H9 (cell line): ENCODE measurements around the gene KCNV2. TPM values are rescaled to one million over a fixed set of nuclear protein-coding genes. Genes with fewer than 3 reads are reported as not detected.
A peak's percentile ranks its signal among the peaks of the same experiment; 100 is the strongest.

ENCODE experiments used
- DNase-seq: peaks from one replicate; pipeline ENCODE4 v3.0.0-alpha.2; 2017
- H2AFZ ChIP-seq: one replicate; pipeline ENCODE4 v1.6.1; 2013; ENCODE audit warnings: mild to moderate bottlenecking, low read length, control low read depth, moderate library complexity
- H2AK5ac ChIP-seq: 2 replicates; pipeline ENCODE4 v1.6.1; 2013; ENCODE audit warnings: low read length, control low read depth, mixed read lengths; ENCODE audit not compliant: insufficient read length
- H2BK120ac ChIP-seq: one replicate; pipeline ENCODE4 v1.6.1; 2013; ENCODE audit warnings: low read depth, mild to moderate bottlenecking, low read length, control low read depth, inconsistent platforms; ENCODE audit not compliant: poor library complexity, severe bottlenecking
- H2BK12ac ChIP-seq: 2 replicates; pipeline ENCODE4 v1.6.1; 2013; ENCODE audit warnings: low read length, control low read depth, mixed read lengths, low read depth; ENCODE audit not compliant: insufficient read length
- H2BK15ac ChIP-seq: 2 replicates; pipeline ENCODE4 v1.6.1; 2013; ENCODE audit warnings: low read depth, low read length, control low read depth
- H2BK20ac ChIP-seq: one replicate; pipeline ENCODE4 v1.6.1; 2013; ENCODE audit warnings: low read depth, mild to moderate bottlenecking, low read length, control low read depth, inconsistent platforms; ENCODE audit not compliant: poor library complexity, severe bottlenecking
- H2BK5ac ChIP-seq: 2 replicates; pipeline ENCODE4 v1.6.1; 2013; ENCODE audit warnings: low read length, control low read depth, mixed read lengths; ENCODE audit not compliant: insufficient read length
- H3K14ac ChIP-seq: 2 replicates; pipeline ENCODE4 v1.6.1; 2013; ENCODE audit warnings: low read length, control low read depth; ENCODE audit not compliant: insufficient read depth
- H3K18ac ChIP-seq: 2 replicates; pipeline ENCODE4 v1.6.1; 2013; ENCODE audit warnings: low read depth, mild to moderate bottlenecking, mixed read lengths, low read length, control low read depth; ENCODE audit not compliant: insufficient read length
- H3K23ac ChIP-seq: 2 replicates; pipeline ENCODE4 v1.6.1; 2013; ENCODE audit warnings: low read length, control low read depth, mixed read lengths, low read depth; ENCODE audit not compliant: insufficient read length
- H3K23me2 ChIP-seq: 2 replicates; pipeline ENCODE4 v1.6.1; 2013; ENCODE audit warnings: low read depth, mild to moderate bottlenecking, mixed read lengths, low read length, control low read depth; ENCODE audit not compliant: insufficient read length, poor library complexity, severe bottlenecking
- H3K27ac ChIP-seq: 2 replicates; pipeline ENCODE4 v1.5.1; 2013; ENCODE audit warnings: low read length, control low read depth, mixed read lengths, low read depth; ENCODE audit not compliant: insufficient read length
- H3K27me3 ChIP-seq: 2 replicates; pipeline ENCODE4 v1.6.1; 2013; ENCODE audit warnings: low read length, control low read depth, inconsistent platforms; ENCODE audit not compliant: insufficient read depth
- H3K4ac ChIP-seq: 2 replicates; pipeline ENCODE4 v1.6.1; 2013; ENCODE audit warnings: low read depth, mild to moderate bottlenecking, control low read depth, inconsistent platforms, low read length, moderate library complexity
- H3K4me1 ChIP-seq: 2 replicates; pipeline ENCODE4 v1.6.1; 2013; ENCODE audit warnings: low read length, control low read depth, inconsistent platforms; ENCODE audit not compliant: insufficient read depth
- H3K4me2 ChIP-seq: 2 replicates; pipeline ENCODE4 v1.6.1; 2013; ENCODE audit warnings: low read length, control low read depth, mixed read lengths; ENCODE audit not compliant: insufficient read length, insufficient read depth
- H3K56ac ChIP-seq: 2 replicates; pipeline ENCODE4 v1.6.1; 2013; ENCODE audit warnings: low read depth, mild to moderate bottlenecking, mixed read lengths, low read length, control low read depth; ENCODE audit not compliant: insufficient read length
- H3K79me1 ChIP-seq: 2 replicates; pipeline ENCODE4 v1.6.1; 2013; ENCODE audit warnings: low read depth, mild to moderate bottlenecking, moderate library complexity, low read length, control low read depth, inconsistent platforms; ENCODE audit not compliant: insufficient read depth, poor library complexity, severe bottlenecking
- H3K79me2 ChIP-seq: 2 replicates; pipeline ENCODE4 v1.6.1; 2013; ENCODE audit warnings: low read length, control low read depth, inconsistent platforms; ENCODE audit not compliant: insufficient read depth
- H3K9ac ChIP-seq: 2 replicates; pipeline ENCODE4 v1.6.1; 2013; ENCODE audit warnings: low read length, control low read depth, mixed read lengths; ENCODE audit not compliant: insufficient read length; ENCODE audit errors: extremely low read depth
- H3K9me3 ChIP-seq: one replicate; pipeline ENCODE4 v1.6.1; 2013; ENCODE audit warnings: low read depth, low read length, inconsistent platforms; ENCODE audit not compliant: control insufficient read depth
- H3T11ph ChIP-seq: one replicate; pipeline ENCODE4 v1.6.1; 2013; ENCODE audit warnings: mild to moderate bottlenecking, low read length, control low read depth, inconsistent platforms
- H4K20me1 ChIP-seq: one replicate; pipeline ENCODE4 v1.6.1; 2013; ENCODE audit not compliant: control insufficient read depth, insufficient read length, insufficient read depth
- H4K5ac ChIP-seq: 2 replicates; pipeline ENCODE4 v1.6.1; 2013; ENCODE audit warnings: low read depth, mild to moderate bottlenecking, mixed read lengths, low read length, control low read depth; ENCODE audit not compliant: insufficient read length
- H4K8ac ChIP-seq: replicated peaks from 2 replicates; pipeline ENCODE4 v1.6.1; 2013; ENCODE audit warnings: low read length, control low read depth, mixed read lengths, low read depth; ENCODE audit not compliant: insufficient read length
- H4K91ac ChIP-seq: 2 replicates; pipeline ENCODE4 v1.6.1; 2013; ENCODE audit warnings: low read depth, mild to moderate bottlenecking, moderate library complexity, mixed read lengths, low read length, control low read depth; ENCODE audit not compliant: insufficient read length
- H3K27ac Mint-ChIP-seq, 3 experiments: 2 replicates in 2 of 3; 3 replicates in 1 of 3; pipeline ENCODE4 v1.8.0; 2020 to 2021; ENCODE audit warnings: mixed read lengths in 3 of 3, mild to moderate bottlenecking in 1 of 3, moderate library complexity in 1 of 3
- H3K27me3 Mint-ChIP-seq: 2 replicates; pipeline ENCODE4 v1.8.0; 2021; ENCODE audit warnings: low read depth, mild to moderate bottlenecking, moderate library complexity, mixed read lengths
- H3K36me3 Mint-ChIP-seq, 3 experiments: 2 replicates in 2 of 3; 3 replicates in 1 of 3; pipeline ENCODE4 v1.8.0; 2020 to 2021; ENCODE audit warnings: low read depth in 3 of 3, mixed read lengths in 3 of 3; ENCODE audit not compliant: insufficient read depth in 1 of 3
- H3K4me1 Mint-ChIP-seq, 2 experiments: 2 replicates each; pipeline ENCODE4 v1.8.0; 2020; ENCODE audit warnings: mixed read lengths in 2 of 2
- H3K4me3 Mint-ChIP-seq, 2 experiments: 2 replicates in 1 of 2; 3 replicates in 1 of 2; pipeline ENCODE4 v1.8.0; 2020 to 2021; ENCODE audit warnings: mild to moderate bottlenecking in 2 of 2, mixed read lengths in 2 of 2, moderate library complexity in 1 of 2
- H3K9me3 Mint-ChIP-seq, 2 experiments: 2 replicates in 1 of 2; 3 replicates in 1 of 2; pipeline ENCODE4 v1.8.0; 2020; ENCODE audit warnings: mild to moderate bottlenecking in 2 of 2, mixed read lengths in 2 of 2, moderate library complexity in 1 of 2
- CTCF ChIP-seq: fragments of 200-600 bp; sonication (generic); conservative IDR thresholded peaks from 3 replicates; pipeline ENCODE4 v1.8.0; 2021; ENCODE audit warnings: antibody characterized with exemption, mild to moderate bottlenecking
- WGBS: extraction: QIAGEN DNeasy Blood & Tissue Kit; methylation state at CpG from one replicate; pipeline ENCODE4 v1.1.7; 2013; ENCODE audit warnings: missing lambda C conversion rate, low lambda C conversion rate, mixed read lengths; ENCODE audit not compliant: insufficient read length; ENCODE audit errors: extremely low coverage; 5-methylcytosine and 5-hydroxymethylcytosine counted together
- total RNA-seq: library from RNA; stranded (reverse); gene quantifications from 2 replicates; pipeline ENCODE4 v1.2.1, GENCODE V29; 2021

KCNV2 gene
- total RNA-seq, 1 experiment from 2014 or later, result not detected

- no peak overlapping the region for H3K56ac ChIP-seq
- no peak overlapping the region for H3T11ph ChIP-seq
- WGBS, result no CpG with 5 or more reads among the region's 6 CpGs
- H3K23me2 ChIP-seq, result no peaks in the 10 kb centered on the region
- no peak overlapping the region for H4K8ac ChIP-seq
- H2BK5ac ChIP-seq, result no peak overlapping the region
- no peak overlapping the region for H2BK12ac ChIP-seq
- no peak for TF ChIP-seq CTCF
- no peak overlapping the region for H3K18ac ChIP-seq
- H4K20me1 ChIP-seq, result no peaks in the 10 kb centered on the region
- no peaks in the 10 kb centered on the region for H3K79me1 ChIP-seq
- no peak overlapping the region for H2BK15ac ChIP-seq
- no peak overlapping the region for H2AFZ ChIP-seq
- H2BK120ac ChIP-seq, result no peak overlapping the region
- no peak overlapping the region for H3K9ac ChIP-seq
- no peak overlapping the region for H2BK20ac ChIP-seq
- Mint-ChIP-seq H3K4me1 (peaks cover 11 to 12% of the 10 kb centered on the region in 2 experiments), H3K36me3 (peaks cover 0 to 12% (median 9%) of the 10 kb centered on the region in 3 experiments; a peak in 6 of 7 replicates), H3K27ac (peak overlapping the region in 1 of 3 experiments; percentile 15; a peak in 3 of 7 replicates), H3K4me3 (no peak overlapping the region), H3K27me3 (no peaks in the 10 kb centered on the region), H3K9me3 (peaks cover 0 to 6% of the 10 kb centered on the region in 2 experiments; a peak in 1 of 5 replicates)
- no peak overlapping the region for H4K91ac ChIP-seq
- H3K79me2 ChIP-seq, result no peaks in the 10 kb centered on the region
- no peak overlapping the region for H3K14ac ChIP-seq
- no peaks in the 10 kb centered on the region for H3K27me3 ChIP-seq
- no peak overlapping the region for H3K4ac ChIP-seq
- H4K5ac ChIP-seq, result no peak overlapping the region
- H3K9me3 ChIP-seq, result no peaks in the 10 kb centered on the region
- no peak for DNase-seq
- no peak overlapping the region for H3K27ac ChIP-seq
- no peaks in the 10 kb centered on the region; the same call in 1 of the 2 replicates for H3K4me1 ChIP-seq
- H3K23ac ChIP-seq, result no peak overlapping the region
- H2AK5ac ChIP-seq, result no peak overlapping the region
- no peak overlapping the region for H3K4me2 ChIP-seq
Measured at GRCh38 chr9:2711716-2712115, 5.6 kb upstream of the KCNV2 start.
